Loucy (cell line): ENCODE measurements around the gene ABLIM1.

ENCODE experiments used
- EZH2phosphoT487 ChIP-seq: fragments of 200-600 bp; IDR thresholded peaks from 2 replicates; pipeline ENCODE4 v1.6.1; 2018; ENCODE audit warnings: antibody characterized with exemption, mild to moderate bottlenecking, moderate library complexity, borderline replicate concordance
- TF ChIP-seq, protein P1 (sequence below): fragments of 200-600 bp; sonication (generic); conservative IDR thresholded peaks from 2 replicates; pipeline ENCODE4 v1.5.1; 2014; ENCODE audit warnings: mild to moderate bottlenecking, antibody characterized with exemption, low read length

DNA sequence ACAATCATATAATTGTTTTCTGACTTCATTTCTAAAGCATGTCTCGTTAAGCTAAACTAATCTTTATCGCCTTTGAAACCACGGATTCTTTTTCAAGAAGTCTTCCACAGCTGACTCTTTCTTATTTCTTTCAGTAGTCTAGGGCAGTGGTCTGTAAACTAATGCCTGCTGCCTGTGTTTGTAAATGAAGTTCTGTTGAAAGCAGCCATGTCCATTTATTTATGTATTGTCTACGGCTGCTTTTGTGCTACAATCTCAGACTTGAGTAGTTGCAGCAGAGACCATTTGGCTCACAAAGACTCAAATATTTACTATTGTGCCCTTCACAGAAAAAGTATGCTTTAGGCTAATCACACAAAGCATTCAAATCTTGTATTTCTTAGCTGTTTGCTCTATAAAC lies 20.3 kb upstream of the ABLIM1 start:
- TF ChIP-seq, protein P1, sequence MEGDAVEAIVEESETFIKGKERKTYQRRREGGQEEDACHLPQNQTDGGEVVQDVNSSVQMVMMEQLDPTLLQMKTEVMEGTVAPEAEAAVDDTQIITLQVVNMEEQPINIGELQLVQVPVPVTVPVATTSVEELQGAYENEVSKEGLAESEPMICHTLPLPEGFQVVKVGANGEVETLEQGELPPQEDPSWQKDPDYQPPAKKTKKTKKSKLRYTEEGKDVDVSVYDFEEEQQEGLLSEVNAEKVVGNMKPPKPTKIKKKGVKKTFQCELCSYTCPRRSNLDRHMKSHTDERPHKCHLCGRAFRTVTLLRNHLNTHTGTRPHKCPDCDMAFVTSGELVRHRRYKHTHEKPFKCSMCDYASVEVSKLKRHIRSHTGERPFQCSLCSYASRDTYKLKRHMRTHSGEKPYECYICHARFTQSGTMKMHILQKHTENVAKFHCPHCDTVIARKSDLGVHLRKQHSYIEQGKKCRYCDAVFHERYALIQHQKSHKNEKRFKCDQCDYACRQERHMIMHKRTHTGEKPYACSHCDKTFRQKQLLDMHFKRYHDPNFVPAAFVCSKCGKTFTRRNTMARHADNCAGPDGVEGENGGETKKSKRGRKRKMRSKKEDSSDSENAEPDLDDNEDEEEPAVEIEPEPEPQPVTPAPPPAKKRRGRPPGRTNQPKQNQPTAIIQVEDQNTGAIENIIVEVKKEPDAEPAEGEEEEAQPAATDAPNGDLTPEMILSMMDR, result no peak
- TF ChIP-seq EZH2phosphoT487, result no peak
